K562 (cell line): ENCODE results near the gene PPP2R1B. TPM values are rescaled to one million over a fixed set of nuclear protein-coding genes. Genes with fewer than 3 reads are reported as not detected.

Experiments used
- polyA plus RNA-seq, 8 experiments: library from polyadenylated mRNA; depleted of rRNA in 4 of 8; stranded (reverse) in 5 of 8; unstranded in 3 of 8; fragments of >200 nt; fragmentation: Nextera tagmentation in 2 of 8; fragmentation: Illumina TruSeq in 1 of 8; extraction: Ambion mirVana in 2 of 8; extraction: Trizol in 1 of 8; gene quantifications; 2 replicates each; pipeline versions ENCODE4 v1.2.1 to v1.2.3, GENCODE V29; 2011 to 2014; ENCODE audit warnings: inconsistent platforms in 1 of 8, missing spikeins in 1 of 8
- total RNA-seq, 7 experiments: library from RNA; depleted of rRNA in 6 of 7; stranded (reverse); fragments of >200 nt in 6 of 7; fragmentation: Illumina TruSeq in 2 of 7; extraction: Trizol in 2 of 7; gene quantifications; 2 replicates each; pipeline versions ENCODE4 v1.2.1 to v1.2.3, GENCODE V29; 2011 to 2021; ENCODE audit warnings: low replicate concordance in 1 of 7
- TF ChIP-seq, protein P1 (sequence below): fragments of 450-650 bp; IDR thresholded peaks from 2 replicates; pipeline ENCODE4 v1.6.1; 2016; ENCODE audit warnings: mild to moderate bottlenecking, moderate library complexity

Gene PPP2R1B
- total and polyA plus RNA-seq, 9 of the 15 experiments (the other 6 are each of a cell fraction or from before 2014, with no cell fraction given): 24.6 to 68.5 (median 39.8) TPM

DNA sequence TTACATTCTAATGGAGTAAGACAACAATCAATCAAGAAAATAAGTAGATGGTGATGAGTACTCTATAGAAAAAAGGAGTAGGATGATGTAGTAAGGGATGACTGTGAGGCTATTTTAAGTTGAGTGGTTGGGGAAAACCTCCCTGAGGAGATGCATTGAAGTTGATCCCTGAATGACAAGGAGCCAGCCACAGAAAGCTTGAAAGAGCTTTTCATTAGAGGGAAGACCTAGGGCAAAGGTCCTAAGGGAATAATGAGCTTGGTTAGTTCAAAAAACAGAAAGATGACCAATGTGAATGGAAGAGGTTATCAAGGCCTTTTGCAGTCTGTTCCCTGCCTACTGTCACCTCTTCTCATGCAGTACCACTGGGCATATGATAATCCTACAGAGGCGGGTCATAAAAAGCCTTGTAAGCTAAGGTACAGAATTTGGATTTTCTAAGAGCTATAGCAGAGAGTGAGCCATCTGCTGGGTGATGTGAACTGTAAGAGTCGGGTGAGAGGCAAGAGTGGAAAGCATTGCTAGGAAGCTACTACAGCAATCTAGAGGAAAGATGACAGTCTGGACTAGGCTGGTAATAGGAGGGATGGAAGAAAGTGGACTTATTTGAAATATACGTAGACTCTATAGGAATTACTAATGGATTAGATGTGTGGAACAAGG is 3.1 kb downstream of the PPP2R1B start (continued):
- TF ChIP-seq, protein P1, sequence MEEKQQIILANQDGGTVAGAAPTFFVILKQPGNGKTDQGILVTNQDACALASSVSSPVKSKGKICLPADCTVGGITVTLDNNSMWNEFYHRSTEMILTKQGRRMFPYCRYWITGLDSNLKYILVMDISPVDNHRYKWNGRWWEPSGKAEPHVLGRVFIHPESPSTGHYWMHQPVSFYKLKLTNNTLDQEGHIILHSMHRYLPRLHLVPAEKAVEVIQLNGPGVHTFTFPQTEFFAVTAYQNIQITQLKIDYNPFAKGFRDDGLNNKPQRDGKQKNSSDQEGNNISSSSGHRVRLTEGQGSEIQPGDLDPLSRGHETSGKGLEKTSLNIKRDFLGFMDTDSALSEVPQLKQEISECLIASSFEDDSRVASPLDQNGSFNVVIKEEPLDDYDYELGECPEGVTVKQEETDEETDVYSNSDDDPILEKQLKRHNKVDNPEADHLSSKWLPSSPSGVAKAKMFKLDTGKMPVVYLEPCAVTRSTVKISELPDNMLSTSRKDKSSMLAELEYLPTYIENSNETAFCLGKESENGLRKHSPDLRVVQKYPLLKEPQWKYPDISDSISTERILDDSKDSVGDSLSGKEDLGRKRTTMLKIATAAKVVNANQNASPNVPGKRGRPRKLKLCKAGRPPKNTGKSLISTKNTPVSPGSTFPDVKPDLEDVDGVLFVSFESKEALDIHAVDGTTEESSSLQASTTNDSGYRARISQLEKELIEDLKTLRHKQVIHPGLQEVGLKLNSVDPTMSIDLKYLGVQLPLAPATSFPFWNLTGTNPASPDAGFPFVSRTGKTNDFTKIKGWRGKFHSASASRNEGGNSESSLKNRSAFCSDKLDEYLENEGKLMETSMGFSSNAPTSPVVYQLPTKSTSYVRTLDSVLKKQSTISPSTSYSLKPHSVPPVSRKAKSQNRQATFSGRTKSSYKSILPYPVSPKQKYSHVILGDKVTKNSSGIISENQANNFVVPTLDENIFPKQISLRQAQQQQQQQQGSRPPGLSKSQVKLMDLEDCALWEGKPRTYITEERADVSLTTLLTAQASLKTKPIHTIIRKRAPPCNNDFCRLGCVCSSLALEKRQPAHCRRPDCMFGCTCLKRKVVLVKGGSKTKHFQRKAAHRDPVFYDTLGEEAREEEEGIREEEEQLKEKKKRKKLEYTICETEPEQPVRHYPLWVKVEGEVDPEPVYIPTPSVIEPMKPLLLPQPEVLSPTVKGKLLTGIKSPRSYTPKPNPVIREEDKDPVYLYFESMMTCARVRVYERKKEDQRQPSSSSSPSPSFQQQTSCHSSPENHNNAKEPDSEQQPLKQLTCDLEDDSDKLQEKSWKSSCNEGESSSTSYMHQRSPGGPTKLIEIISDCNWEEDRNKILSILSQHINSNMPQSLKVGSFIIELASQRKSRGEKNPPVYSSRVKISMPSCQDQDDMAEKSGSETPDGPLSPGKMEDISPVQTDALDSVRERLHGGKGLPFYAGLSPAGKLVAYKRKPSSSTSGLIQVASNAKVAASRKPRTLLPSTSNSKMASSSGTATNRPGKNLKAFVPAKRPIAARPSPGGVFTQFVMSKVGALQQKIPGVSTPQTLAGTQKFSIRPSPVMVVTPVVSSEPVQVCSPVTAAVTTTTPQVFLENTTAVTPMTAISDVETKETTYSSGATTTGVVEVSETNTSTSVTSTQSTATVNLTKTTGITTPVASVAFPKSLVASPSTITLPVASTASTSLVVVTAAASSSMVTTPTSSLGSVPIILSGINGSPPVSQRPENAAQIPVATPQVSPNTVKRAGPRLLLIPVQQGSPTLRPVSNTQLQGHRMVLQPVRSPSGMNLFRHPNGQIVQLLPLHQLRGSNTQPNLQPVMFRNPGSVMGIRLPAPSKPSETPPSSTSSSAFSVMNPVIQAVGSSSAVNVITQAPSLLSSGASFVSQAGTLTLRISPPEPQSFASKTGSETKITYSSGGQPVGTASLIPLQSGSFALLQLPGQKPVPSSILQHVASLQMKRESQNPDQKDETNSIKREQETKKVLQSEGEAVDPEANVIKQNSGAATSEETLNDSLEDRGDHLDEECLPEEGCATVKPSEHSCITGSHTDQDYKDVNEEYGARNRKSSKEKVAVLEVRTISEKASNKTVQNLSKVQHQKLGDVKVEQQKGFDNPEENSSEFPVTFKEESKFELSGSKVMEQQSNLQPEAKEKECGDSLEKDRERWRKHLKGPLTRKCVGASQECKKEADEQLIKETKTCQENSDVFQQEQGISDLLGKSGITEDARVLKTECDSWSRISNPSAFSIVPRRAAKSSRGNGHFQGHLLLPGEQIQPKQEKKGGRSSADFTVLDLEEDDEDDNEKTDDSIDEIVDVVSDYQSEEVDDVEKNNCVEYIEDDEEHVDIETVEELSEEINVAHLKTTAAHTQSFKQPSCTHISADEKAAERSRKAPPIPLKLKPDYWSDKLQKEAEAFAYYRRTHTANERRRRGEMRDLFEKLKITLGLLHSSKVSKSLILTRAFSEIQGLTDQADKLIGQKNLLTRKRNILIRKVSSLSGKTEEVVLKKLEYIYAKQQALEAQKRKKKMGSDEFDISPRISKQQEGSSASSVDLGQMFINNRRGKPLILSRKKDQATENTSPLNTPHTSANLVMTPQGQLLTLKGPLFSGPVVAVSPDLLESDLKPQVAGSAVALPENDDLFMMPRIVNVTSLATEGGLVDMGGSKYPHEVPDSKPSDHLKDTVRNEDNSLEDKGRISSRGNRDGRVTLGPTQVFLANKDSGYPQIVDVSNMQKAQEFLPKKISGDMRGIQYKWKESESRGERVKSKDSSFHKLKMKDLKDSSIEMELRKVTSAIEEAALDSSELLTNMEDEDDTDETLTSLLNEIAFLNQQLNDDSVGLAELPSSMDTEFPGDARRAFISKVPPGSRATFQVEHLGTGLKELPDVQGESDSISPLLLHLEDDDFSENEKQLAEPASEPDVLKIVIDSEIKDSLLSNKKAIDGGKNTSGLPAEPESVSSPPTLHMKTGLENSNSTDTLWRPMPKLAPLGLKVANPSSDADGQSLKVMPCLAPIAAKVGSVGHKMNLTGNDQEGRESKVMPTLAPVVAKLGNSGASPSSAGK: no peak
- TF ChIP-seq, all 486 proteins: peak for 0
